Liver (tissue), 3 donors: ENCODE measurements around the gene ZFP92.

Experiments
- FOXA1 ChIP-seq: IDR thresholded peaks from 2 replicates; pipeline ENCODE4 v1.6.1; 2016; ENCODE audit warnings: antibody characterized with exemption
- GABPA ChIP-seq, 2 donors: IDR thresholded peaks in 1 of 2; conservative IDR thresholded peaks in 1 of 2; 2 replicates each; pipeline ENCODE4 v1.6.1; 2016; ENCODE audit warnings: antibody characterized with exemption in 2 of 2, mild to moderate bottlenecking in 1 of 2, moderate library complexity in 1 of 2
- HNF4G ChIP-seq: IDR thresholded peaks from 2 replicates; pipeline ENCODE4 v1.6.1; 2016; ENCODE audit warnings: antibody characterized with exemption
- RAD21 ChIP-seq, 2 donors: IDR thresholded peaks; 2 replicates each; pipeline ENCODE4 v1.6.1; 2016; ENCODE audit warnings: antibody characterized with exemption in 2 of 2, mild to moderate bottlenecking in 2 of 2
- TF ChIP-seq, protein P1 (sequence below): IDR thresholded peaks from 2 replicates; pipeline ENCODE4 v1.6.1; 2016; ENCODE audit warnings: antibody characterized with exemption
- TF ChIP-seq, protein P2 (sequence below): fragments of 150-350 bp; IDR thresholded peaks from 2 replicates; pipeline ENCODE4 v1.5.1; 2017; ENCODE audit warnings: improper control_type of control experiment, low read depth, low read length; ENCODE audit not compliant: missing input control
- TF ChIP-seq, protein P3 (sequence below): IDR thresholded peaks from 2 replicates; pipeline ENCODE4 v1.6.1; 2016; ENCODE audit warnings: antibody characterized with exemption, mild to moderate bottlenecking
- TF ChIP-seq, protein P4 (sequence below): IDR thresholded peaks from 2 replicates; pipeline ENCODE4 v1.6.1; 2016; ENCODE audit warnings: antibody characterized with exemption
- donor health status: healthy.
- donor health status: healthy.

DNA sequence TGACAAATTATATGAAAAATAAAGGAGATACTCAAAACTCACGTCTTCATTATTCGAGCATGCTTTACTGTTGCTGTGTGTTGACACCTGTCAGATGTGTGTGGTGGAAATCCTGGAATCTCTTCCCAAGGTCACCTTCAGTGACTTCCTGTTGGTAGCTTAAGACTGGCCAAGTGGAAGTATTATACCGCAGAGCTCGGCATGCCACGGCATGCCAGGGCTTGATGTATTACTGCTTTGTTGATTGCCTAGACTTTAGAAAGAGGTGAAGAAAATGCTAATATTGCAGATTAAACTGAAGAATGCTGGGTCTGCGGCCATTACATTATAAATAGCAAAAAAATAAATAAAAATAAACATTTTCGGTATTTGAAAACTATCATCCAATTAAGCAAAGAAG is 30.0 kb downstream of the ZFP92 start:
- no peak for TF ChIP-seq RAD21 (IDR thresholded peaks at IDR 0.05)
- TF ChIP-seq, protein P1, sequence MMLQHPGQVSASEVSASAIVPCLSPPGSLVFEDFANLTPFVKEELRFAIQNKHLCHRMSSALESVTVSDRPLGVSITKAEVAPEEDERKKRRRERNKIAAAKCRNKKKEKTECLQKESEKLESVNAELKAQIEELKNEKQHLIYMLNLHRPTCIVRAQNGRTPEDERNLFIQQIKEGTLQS = no peak
- TF ChIP-seq, protein P2, sequence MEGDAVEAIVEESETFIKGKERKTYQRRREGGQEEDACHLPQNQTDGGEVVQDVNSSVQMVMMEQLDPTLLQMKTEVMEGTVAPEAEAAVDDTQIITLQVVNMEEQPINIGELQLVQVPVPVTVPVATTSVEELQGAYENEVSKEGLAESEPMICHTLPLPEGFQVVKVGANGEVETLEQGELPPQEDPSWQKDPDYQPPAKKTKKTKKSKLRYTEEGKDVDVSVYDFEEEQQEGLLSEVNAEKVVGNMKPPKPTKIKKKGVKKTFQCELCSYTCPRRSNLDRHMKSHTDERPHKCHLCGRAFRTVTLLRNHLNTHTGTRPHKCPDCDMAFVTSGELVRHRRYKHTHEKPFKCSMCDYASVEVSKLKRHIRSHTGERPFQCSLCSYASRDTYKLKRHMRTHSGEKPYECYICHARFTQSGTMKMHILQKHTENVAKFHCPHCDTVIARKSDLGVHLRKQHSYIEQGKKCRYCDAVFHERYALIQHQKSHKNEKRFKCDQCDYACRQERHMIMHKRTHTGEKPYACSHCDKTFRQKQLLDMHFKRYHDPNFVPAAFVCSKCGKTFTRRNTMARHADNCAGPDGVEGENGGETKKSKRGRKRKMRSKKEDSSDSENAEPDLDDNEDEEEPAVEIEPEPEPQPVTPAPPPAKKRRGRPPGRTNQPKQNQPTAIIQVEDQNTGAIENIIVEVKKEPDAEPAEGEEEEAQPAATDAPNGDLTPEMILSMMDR = no peak
- TF ChIP-seq, protein P3, sequence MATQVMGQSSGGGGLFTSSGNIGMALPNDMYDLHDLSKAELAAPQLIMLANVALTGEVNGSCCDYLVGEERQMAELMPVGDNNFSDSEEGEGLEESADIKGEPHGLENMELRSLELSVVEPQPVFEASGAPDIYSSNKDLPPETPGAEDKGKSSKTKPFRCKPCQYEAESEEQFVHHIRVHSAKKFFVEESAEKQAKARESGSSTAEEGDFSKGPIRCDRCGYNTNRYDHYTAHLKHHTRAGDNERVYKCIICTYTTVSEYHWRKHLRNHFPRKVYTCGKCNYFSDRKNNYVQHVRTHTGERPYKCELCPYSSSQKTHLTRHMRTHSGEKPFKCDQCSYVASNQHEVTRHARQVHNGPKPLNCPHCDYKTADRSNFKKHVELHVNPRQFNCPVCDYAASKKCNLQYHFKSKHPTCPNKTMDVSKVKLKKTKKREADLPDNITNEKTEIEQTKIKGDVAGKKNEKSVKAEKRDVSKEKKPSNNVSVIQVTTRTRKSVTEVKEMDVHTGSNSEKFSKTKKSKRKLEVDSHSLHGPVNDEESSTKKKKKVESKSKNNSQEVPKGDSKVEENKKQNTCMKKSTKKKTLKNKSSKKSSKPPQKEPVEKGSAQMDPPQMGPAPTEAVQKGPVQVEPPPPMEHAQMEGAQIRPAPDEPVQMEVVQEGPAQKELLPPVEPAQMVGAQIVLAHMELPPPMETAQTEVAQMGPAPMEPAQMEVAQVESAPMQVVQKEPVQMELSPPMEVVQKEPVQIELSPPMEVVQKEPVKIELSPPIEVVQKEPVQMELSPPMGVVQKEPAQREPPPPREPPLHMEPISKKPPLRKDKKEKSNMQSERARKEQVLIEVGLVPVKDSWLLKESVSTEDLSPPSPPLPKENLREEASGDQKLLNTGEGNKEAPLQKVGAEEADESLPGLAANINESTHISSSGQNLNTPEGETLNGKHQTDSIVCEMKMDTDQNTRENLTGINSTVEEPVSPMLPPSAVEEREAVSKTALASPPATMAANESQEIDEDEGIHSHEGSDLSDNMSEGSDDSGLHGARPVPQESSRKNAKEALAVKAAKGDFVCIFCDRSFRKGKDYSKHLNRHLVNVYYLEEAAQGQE = no peak
- no peak for TF ChIP-seq HNF4G
- TF ChIP-seq, protein P4, sequence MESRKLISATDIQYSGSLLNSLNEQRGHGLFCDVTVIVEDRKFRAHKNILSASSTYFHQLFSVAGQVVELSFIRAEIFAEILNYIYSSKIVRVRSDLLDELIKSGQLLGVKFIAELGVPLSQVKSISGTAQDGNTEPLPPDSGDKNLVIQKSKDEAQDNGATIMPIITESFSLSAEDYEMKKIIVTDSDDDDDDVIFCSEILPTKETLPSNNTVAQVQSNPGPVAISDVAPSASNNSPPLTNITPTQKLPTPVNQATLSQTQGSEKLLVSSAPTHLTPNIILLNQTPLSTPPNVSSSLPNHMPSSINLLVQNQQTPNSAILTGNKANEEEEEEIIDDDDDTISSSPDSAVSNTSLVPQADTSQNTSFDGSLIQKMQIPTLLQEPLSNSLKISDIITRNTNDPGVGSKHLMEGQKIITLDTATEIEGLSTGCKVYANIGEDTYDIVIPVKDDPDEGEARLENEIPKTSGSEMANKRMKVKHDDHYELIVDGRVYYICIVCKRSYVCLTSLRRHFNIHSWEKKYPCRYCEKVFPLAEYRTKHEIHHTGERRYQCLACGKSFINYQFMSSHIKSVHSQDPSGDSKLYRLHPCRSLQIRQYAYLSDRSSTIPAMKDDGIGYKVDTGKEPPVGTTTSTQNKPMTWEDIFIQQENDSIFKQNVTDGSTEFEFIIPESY = no peak
- TF ChIP-seq FOXA1 = no peak
- no peak for TF ChIP-seq GABPA (IDR thresholded peaks at IDR 0.05 in 1 of 2, conservative IDR thresholded peaks at IDR 0.05 in 1 of 2)
